HG03558 (cell line): ENCODE measurements around the gene DENND1A.

ENCODE experiments used
- ATAC-seq: cut with Tn5 transposase; IDR thresholded peaks from one replicate; pipeline ENCODE4 v1.9.1; 2021; ENCODE audit warnings: moderate number of reproducible peaks; ENCODE audit not compliant: unreplicated experiment; ENCODE audit errors: extremely low read depth

The DENND1A gene

GRCh38 chr9:123372766-123373446, 557.0 kb downstream of the DENND1A start:
- ATAC-seq = no peak

GRCh38 chr9:123371805-123372590, 557.9 kb downstream of the DENND1A start:
- ATAC-seq = no peak

GRCh38 chr9:123371228-123371584, 558.7 kb downstream of the DENND1A start:
- no peak for ATAC-seq

- no peak for ATAC-seq
Measured at GRCh38 chr9:123370526-123371227, 559.2 kb downstream of the DENND1A start.

- no peak for ATAC-seq
Measured at GRCh38 chr9:123370108-123370507, 559.8 kb downstream of the DENND1A start.

GRCh38 chr9:123369296-123369695, 560.6 kb downstream of the DENND1A start:
- ATAC-seq = no peak

- ATAC-seq = no peak
Measured at GRCh38 chr9:123368536-123369153, 561.3 kb downstream of the DENND1A start.

GRCh38 chr9:123368023-123368422, 561.9 kb downstream of the DENND1A start:
- no peak for ATAC-seq

GRCh38 chr9:123365881-123366528, 563.9 kb downstream of the DENND1A start:
- ATAC-seq = no peak

GRCh38 chr9:123365287-123365880, 564.5 kb downstream of the DENND1A start:
- no peak for ATAC-seq

- ATAC-seq = no peak
Measured at GRCh38 chr9:123364241-123364824, 565.6 kb downstream of the DENND1A start.

- no peak for ATAC-seq
Measured at GRCh38 chr9:123362856-123363255, 567.1 kb downstream of the DENND1A start.

- ATAC-seq = no peak
Measured at GRCh38 chr9:123361731-123362510, 568.0 kb downstream of the DENND1A start.

- ATAC-seq = no peak
Measured at GRCh38 chr9:123361086-123361730, 568.7 kb downstream of the DENND1A start.

GRCh38 chr9:123360161-123361085, 569.5 kb downstream of the DENND1A start:
- no peak for ATAC-seq

- no peak for ATAC-seq
Measured at GRCh38 chr9:123359546-123359945, 570.4 kb downstream of the DENND1A start.

- no peak for ATAC-seq
Measured at GRCh38 chr9:123359106-123359505, 570.8 kb downstream of the DENND1A start.
